Astrocyte of the spinal cord (primary cell): ENCODE data around the gene MAML3.

Experiments used
- DNase-seq: peaks from one replicate; pipeline ENCODE4 v3.0.0; 2011; ENCODE audit warnings: low read depth, low spot score
- H3K4me3 ChIP-seq: 2 replicates; pipeline ENCODE4 v1.5.1; 2011; ENCODE audit warnings: low read depth, mild to moderate bottlenecking, low read length, moderate library complexity
- CTCF ChIP-seq: IDR thresholded peaks from 2 replicates; pipeline ENCODE4 v1.5.1; 2012; ENCODE audit warnings: low read depth, mild to moderate bottlenecking, low read length, inconsistent platforms
- in situ Hi-C: cut with HindIII; loops from 2 replicates; pipeline ENCODE4 v1.10.0; 2017; ENCODE audit warnings: low sequenced_read_pairs

Gene MAML3

GRCh38 chr4:139726615-139727014 is 427.4 kb downstream of the MAML3 start:
- no peak for TF ChIP-seq CTCF
- H3K4me3 ChIP-seq: no peak overlapping the region
- DNase-seq: no peak
- in situ Hi-C loops: no loop called here

GRCh38 chr4:139725236-139725635 is 428.7 kb downstream of the MAML3 start:
- DNase-seq: no peak
- in situ Hi-C loops: no loop called here

DNA sequence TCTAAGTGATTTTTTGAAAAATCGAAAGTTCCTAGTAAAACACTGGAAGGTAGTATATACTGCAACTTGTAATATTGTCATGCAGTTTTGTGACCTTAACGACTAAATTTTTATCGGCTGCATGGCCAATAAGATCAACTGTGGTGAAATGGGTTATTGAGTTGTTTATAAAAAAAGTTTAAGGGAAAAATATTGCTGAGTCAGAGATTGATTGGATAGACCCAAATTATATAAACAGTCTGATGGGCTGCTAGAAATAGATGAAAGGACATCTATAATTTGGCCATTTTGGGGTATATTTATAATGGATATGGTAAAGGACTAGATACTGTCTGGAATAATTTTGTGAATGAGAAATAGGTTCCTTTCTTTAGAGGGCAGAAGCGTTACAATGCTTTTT is 432.2 kb downstream of the MAML3 start:
- TF ChIP-seq CTCF: no peak
- in situ Hi-C loops: no loop called here
- no peak overlapping the region for H3K4me3 ChIP-seq
- DNase-seq: no peak

More at GRCh38 chr4:139725236-139725635, 428.7 kb downstream of the MAML3 start:
- H3K4me3 ChIP-seq: no peak overlapping the region
- no peak for TF ChIP-seq CTCF

- no peak overlapping the region for H3K4me3 ChIP-seq
- DNase-seq: no peak
- TF ChIP-seq CTCF: no peak
- in situ Hi-C loops: no loop called here
These were observed 433.2 kb downstream of the MAML3 start for GRCh38 chr4:139720806-139721205.

GRCh38 chr4:139719381-139720101 is 434.4 kb downstream of the MAML3 start:
- no peak overlapping the region for H3K4me3 ChIP-seq
- TF ChIP-seq CTCF: no peak
- no peak for DNase-seq
- in situ Hi-C loops: no loop called here

- in situ Hi-C loops: no loop called here
- H3K4me3 ChIP-seq: no peak overlapping the region
- TF ChIP-seq CTCF: no peak
- DNase-seq: no peak
These were observed 435.2 kb downstream of the MAML3 start for GRCh38 chr4:139718833-139719232.
